CD4-positive, alpha-beta T cell treated with Interleukin-17A for 4 hours (primary cell): Measurements from ENCODE around the gene RYR2.
"Not testable (repeated sequence)": the region's sequence is repeated elsewhere in the genome, so short reads cannot be mapped to it uniquely, and the experiment has no call there.

Experiments
- DNase-seq: peaks from one replicate; pipeline ENCODE4 v3.0.0-alpha.2; 2020; ENCODE audit warnings: mixed read lengths

RYR2 gene

GRCh38 chr1:237091691-237092090, 49.7 kb downstream of the RYR2 start:
- no peak for DNase-seq

GRCh38 chr1:237093691-237094090, 51.7 kb downstream of the RYR2 start:
- DNase-seq = no peak

GRCh38 chr1:237098541-237098940, 56.6 kb downstream of the RYR2 start:
- DNase-seq = no peak

- DNase-seq = no peak
These were observed 61.0 kb downstream of the RYR2 start for GRCh38 chr1:237103021-237103420.

- no peak for DNase-seq
These were observed 62.1 kb downstream of the RYR2 start for GRCh38 chr1:237104096-237104495.

GRCh38 chr1:237105826-237106225, 63.8 kb downstream of the RYR2 start:
- no peak for DNase-seq

- DNase-seq = no peak
These were observed 66.5 kb downstream of the RYR2 start for GRCh38 chr1:237108297-237109040.

GRCh38 chr1:237111807-237112206, 69.8 kb downstream of the RYR2 start:
- DNase-seq = no peak

GRCh38 chr1:237112663-237113062, 70.7 kb downstream of the RYR2 start:
- no peak for DNase-seq

- no peak for DNase-seq
These were observed 73.1 kb downstream of the RYR2 start for GRCh38 chr1:237115035-237115434.

GRCh38 chr1:237119091-237119490, 77.1 kb downstream of the RYR2 start:
- DNase-seq = no peak

GRCh38 chr1:237120683-237121082, 78.7 kb downstream of the RYR2 start:
- no peak for DNase-seq

GRCh38 chr1:237124856-237125462, 83.0 kb downstream of the RYR2 start:
- DNase-seq = no peak

- no peak for DNase-seq
These were observed 84.2 kb downstream of the RYR2 start for GRCh38 chr1:237126180-237126579.

- not testable (repeated sequence) for DNase-seq
These were observed 85.3 kb downstream of the RYR2 start for GRCh38 chr1:237127301-237127700.

GRCh38 chr1:237133921-237134320, 91.9 kb downstream of the RYR2 start:
- no peak for DNase-seq

- no peak for DNase-seq
These were observed 92.9 kb downstream of the RYR2 start for GRCh38 chr1:237134929-237135328.

- DNase-seq = no peak
These were observed 96.6 kb downstream of the RYR2 start for GRCh38 chr1:237138551-237138950.

- DNase-seq = no peak
These were observed 97.7 kb downstream of the RYR2 start for GRCh38 chr1:237139732-237140131.

- DNase-seq = no peak
These were observed 99.0 kb downstream of the RYR2 start for GRCh38 chr1:237140986-237141385.

- no peak for DNase-seq
These were observed 99.5 kb downstream of the RYR2 start for GRCh38 chr1:237141502-237141901.

- DNase-seq = no peak
These were observed 103.6 kb downstream of the RYR2 start for GRCh38 chr1:237145379-237146135.

GRCh38 chr1:237146241-237146640, 104.3 kb downstream of the RYR2 start:
- DNase-seq = no peak

- DNase-seq = no peak
These were observed 107.9 kb downstream of the RYR2 start for GRCh38 chr1:237149857-237150256.
